Dermis lymphatic vessel endothelial cell (primary cell): ENCODE measurements around the gene COMMD3. TPM values are rescaled to one million over a fixed set of nuclear protein-coding genes. Genes with fewer than 3 reads are reported as not detected.

ENCODE experiments used
- total RNA-seq: library from RNA; depleted of rRNA; stranded (reverse); fragments of >200 nt; gene quantifications from 2 replicates; pipeline ENCODE4 v1.2.1, GENCODE V29; 2014

The COMMD3 gene
- 28.7 and 41.7 TPM in 2 replicates for total RNA-seq

DNA sequence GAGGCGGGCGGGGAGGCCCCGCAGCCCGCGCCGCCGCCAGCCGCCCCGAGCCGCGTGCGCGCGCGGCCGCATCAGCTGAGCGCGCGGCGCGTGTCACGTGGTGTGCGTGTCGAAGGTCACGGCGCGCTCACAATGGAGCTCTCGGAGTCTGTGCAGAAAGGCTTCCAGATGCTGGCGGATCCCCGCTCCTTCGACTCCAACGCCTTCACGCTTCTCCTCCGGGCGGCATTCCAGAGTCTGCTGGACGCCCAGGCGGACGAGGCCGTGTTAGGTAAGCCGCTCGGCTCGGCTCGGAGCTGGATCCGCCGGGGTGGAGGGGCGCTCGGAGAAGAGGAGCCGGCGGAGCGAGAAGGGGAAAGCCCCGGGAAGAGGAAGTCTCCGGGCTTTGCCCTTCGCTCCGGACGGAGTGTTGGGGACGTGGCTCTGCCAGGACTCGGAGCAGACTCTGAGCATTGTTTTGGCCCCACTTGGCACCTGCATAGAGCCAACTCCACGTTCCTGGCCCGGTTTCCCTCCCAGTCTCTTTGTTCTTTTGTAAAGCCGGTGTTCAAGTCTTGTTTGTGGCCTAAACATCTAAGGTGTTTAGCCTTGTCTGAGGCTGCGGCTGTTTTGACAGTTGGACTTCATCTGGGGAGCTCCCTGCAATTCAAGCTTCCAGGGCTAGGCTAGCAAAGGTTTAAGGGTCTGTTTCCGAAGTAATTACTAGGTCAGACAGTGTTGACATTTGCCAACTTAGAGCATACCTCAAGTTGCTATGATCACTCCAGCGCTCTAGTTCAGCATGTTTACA, at the start of gene COMMD3:
Gene COMMD3 (plus strand): TSS at position 103 of the 790 bp plus-strand sequence. CDS start 30 bp downstream, at position 133.

DNA sequence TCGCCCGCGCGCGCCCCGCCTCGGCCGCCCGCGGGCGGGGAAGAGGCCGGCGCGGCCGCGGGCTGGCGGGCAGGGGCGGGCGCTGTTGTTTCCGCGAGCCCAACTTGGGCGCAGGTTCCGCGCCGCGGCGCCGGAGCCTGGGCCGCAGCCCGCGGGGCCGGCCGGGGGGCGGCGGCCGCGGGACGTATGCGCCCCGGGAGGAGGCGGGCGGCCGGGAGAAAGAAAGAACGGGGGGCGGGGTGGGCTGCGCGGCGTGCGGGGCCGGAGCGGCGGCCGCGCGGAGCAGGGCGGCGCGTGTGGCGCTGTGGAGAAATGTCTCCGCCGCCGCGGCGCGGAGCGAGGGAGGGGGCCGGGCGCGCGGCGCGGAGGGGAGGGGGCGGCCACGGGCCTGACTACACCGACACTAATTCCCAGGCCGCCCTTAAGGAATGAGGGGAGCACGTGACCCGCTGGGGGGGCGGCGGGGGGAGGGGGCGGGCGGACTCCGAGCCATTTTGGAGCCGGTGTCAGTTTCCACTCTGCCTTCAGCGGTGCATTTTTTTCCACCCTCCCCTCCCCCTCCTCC, 4.5 kb downstream of the COMMD3 start, which contains the start of gene BMI1:
Gene BMI1 (plus strand): TSS at position 509 of the 565 bp plus-strand sequence. CDS start 5,351 bp downstream, outside the sequence.

DNA sequence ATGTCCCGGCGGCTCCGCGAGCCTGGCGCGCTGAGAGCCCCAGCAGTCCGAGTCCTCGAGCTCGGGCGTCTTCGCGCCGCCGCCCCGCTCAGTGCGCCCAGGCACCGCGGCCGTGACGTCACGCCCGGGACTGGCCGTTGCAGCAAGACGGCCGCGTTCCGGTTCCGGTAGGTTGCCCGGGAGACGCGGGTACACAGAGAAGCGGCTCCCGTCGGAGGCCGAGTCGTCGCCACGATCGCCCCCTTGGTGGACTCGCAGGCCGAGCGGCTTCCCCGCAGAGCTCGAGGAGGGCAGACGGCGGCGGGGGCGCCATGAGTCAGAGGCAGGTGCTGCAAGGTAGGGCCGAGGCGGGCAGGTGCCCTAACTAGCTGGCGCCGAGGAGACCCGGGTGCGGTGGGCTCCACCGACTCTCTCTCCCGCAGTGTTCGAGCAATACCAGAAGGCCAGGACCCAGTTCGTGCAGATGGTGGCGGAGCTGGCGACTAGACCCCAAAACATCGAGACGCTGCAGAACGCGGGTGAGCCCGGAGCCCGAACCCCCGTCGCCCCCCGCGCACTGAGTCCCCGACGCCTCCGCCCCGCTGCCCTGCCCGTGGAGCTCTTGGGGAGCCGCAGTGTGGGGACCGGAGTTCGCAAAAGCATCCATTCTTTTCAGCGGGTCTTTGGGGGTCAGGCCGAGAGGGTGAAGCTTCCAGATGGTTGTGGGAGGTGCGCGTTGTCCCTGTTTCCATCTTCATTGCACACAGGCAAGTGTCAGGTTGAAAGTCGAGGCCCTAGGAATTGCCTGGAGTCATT, 29.3 kb downstream of the COMMD3 start, which contains the start of gene SPAG6:
Gene SPAG6 (plus strand): TSS at position 196 of the 795 bp plus-strand sequence. CDS start 116 bp downstream, at position 312.

Other genes with a start within 250 kb of the COMMD3 start
- not detected in 2 replicates for gene EBLN1, start 98.4 kb upstream of the COMMD3 start, total RNA-seq
- 30.8 and 33.6 TPM in 2 replicates for gene BMI1, start 4.7 kb downstream of the COMMD3 start, total RNA-seq
- gene SPAG6, start 29.1 kb downstream of the COMMD3 start, total RNA-seq = 0.11 TPM in 1 of 2 replicates, not detected in the other